Measurements from ENCODE around the gene NID1.
"Not testable (repeated sequence)": the region's sequence is repeated elsewhere in the genome, so short reads cannot be mapped to it uniquely, and the experiment has no call there.

The NID1 gene

GRCh38 chr1:235996048-235996785, 68.7 kb downstream of the NID1 start:
- DNase-seq (ENCODE audit: low read depth), result no peak

- no peak for DNase-seq (ENCODE audit: low read depth)
Observed at GRCh38 chr1:235995511-235995910, 69.4 kb downstream of the NID1 start.

GRCh38 chr1:235993652-235994051, 71.2 kb downstream of the NID1 start:
- DNase-seq (ENCODE audit: low read depth), result no peak

GRCh38 chr1:235992868-235993267, 72.0 kb downstream of the NID1 start:
- DNase-seq (ENCODE audit: low read depth), result no peak

- DNase-seq (ENCODE audit: low read depth), result no peak
Observed at GRCh38 chr1:235992346-235992745, 72.5 kb downstream of the NID1 start.

GRCh38 chr1:235990330-235990795, 74.5 kb downstream of the NID1 start:
- no peak for DNase-seq (ENCODE audit: low read depth)

- no peak for DNase-seq (ENCODE audit: low read depth)
Observed at GRCh38 chr1:235989105-235989504, 75.8 kb downstream of the NID1 start.

GRCh38 chr1:235986869-235987268, 78.0 kb downstream of the NID1 start:
- no peak for DNase-seq (ENCODE audit: low read depth)

GRCh38 chr1:235984041-235984825, 80.7 kb downstream of the NID1 start:
- DNase-seq (ENCODE audit: low read depth), result no peak

GRCh38 chr1:235980976-235981375, 83.9 kb downstream of the NID1 start:
- no peak for DNase-seq (ENCODE audit: low read depth)

GRCh38 chr1:235979716-235980333, 85.1 kb downstream of the NID1 start:
- DNase-seq (ENCODE audit: low read depth), result no peak

GRCh38 chr1:235979176-235979575, 85.7 kb downstream of the NID1 start:
- no peak for DNase-seq (ENCODE audit: low read depth)

GRCh38 chr1:235976490-235976889, 88.4 kb downstream of the NID1 start:
- no peak for DNase-seq (ENCODE audit: low read depth)

- no peak for DNase-seq (ENCODE audit: low read depth)
Observed at GRCh38 chr1:235974616-235975015, 90.3 kb downstream of the NID1 start.

- DNase-seq (ENCODE audit: low read depth), result not testable (repeated sequence)
Observed at GRCh38 chr1:235972691-235973090, 92.2 kb downstream of the NID1 start.

GRCh38 chr1:235972311-235972689, 92.6 kb downstream of the NID1 start:
- DNase-seq (ENCODE audit: low read depth), result no peak

GRCh38 chr1:235971571-235972310, 93.1 kb downstream of the NID1 start:
- DNase-seq (ENCODE audit: low read depth), result peak; percentile 66

GRCh38 chr1:235971020-235971419, 93.9 kb downstream of the NID1 start:
- no peak for DNase-seq (ENCODE audit: low read depth)

GRCh38 chr1:235968831-235969230, 96.1 kb downstream of the NID1 start:
- no peak for DNase-seq (ENCODE audit: low read depth)

- DNase-seq (ENCODE audit: low read depth), result not testable (repeated sequence)
Observed at GRCh38 chr1:235966134-235966533, 98.8 kb downstream of the NID1 start.

GRCh38 chr1:235960809-235961208, 104.1 kb downstream of the NID1 start:
- no peak for DNase-seq (ENCODE audit: low read depth)

GRCh38 chr1:235958021-235958420, 106.9 kb downstream of the NID1 start:
- DNase-seq (ENCODE audit: low read depth), result no peak

Data from stimulated activated CD8-positive, alpha-beta memory T cell treated with anti-CD3 and anti-CD28 coated beads, Interleukin-15, amount 100 ng/mL, for 24 hours (primary cell).